K562 (cell line): ENCODE results near the gene ERICH6. TPM values are rescaled to one million over a fixed set of nuclear protein-coding genes. Genes with fewer than 3 reads are reported as not detected.

Experiments
- CC2D1A ChIP-seq: fragments of 450-650 bp; IDR thresholded peaks from 2 replicates; pipeline ENCODE4 v1.6.1; 2017; ENCODE audit warnings: mild to moderate bottlenecking
- CCAR2 ChIP-seq: fragments of 200-400 bp; formaldehyde crosslinking; IDR thresholded peaks from 2 replicates; pipeline ENCODE4 v1.6.1; 2017; ENCODE audit warnings: mild to moderate bottlenecking, low read depth, low read length
- DLX4 ChIP-seq: fragments of 250-450 bp; sonication (Bioruptor Pico); IDR thresholded peaks from 2 replicates; pipeline ENCODE4 v1.6.1; 2021; ENCODE audit warnings: mild to moderate bottlenecking
- DMBX1 ChIP-seq: fragments of 250-450 bp; sonication (Bioruptor Pico); IDR thresholded peaks from 2 replicates; pipeline ENCODE4 v1.8.0; 2022; ENCODE audit warnings: inconsistent platforms, mild to moderate bottlenecking, moderate library complexity, borderline replicate concordance
- DPF2 ChIP-seq: fragments of 450-650 bp; IDR thresholded peaks from 2 replicates; pipeline ENCODE4 v1.6.1; 2016
- KDM2B ChIP-seq: fragments of 250-450 bp; sonication (Bioruptor Pico); IDR thresholded peaks from 2 replicates; pipeline ENCODE4 v1.8.0; 2021; ENCODE audit warnings: mild to moderate bottlenecking, moderate library complexity
- MNT ChIP-seq, 2 experiments: fragments of 450-650 bp; conservative IDR thresholded peaks; 2 replicates each; pipeline ENCODE4 v1.6.1; 2017; ENCODE audit warnings: mild to moderate bottlenecking in 2 of 2, moderate library complexity in 2 of 2
- NUFIP1 ChIP-seq: fragments of 450-650 bp; IDR thresholded peaks from 2 replicates; pipeline ENCODE4 v1.6.1; 2018; ENCODE audit not compliant: partially characterized antibody
- TBP ChIP-seq: optimal IDR thresholded peaks from 2 replicates; pipeline ENCODE3; 2011; ENCODE audit warnings: low read depth, low read length, improper control_type of control experiment
- TRIM28 ChIP-seq: fragments of 450-650 bp; IDR thresholded peaks from 2 replicates; pipeline ENCODE4 v1.6.1; 2017
- TSHZ1 ChIP-seq: fragments of 250-450 bp; sonication (Bioruptor Pico); IDR thresholded peaks from 2 replicates; pipeline ENCODE4 v1.4.0; 2020; ENCODE audit warnings: mild to moderate bottlenecking, moderate library complexity
- XRCC5 ChIP-seq: fragments of 200-400 bp; formaldehyde crosslinking; IDR thresholded peaks from 2 replicates; pipeline ENCODE4 v1.6.1; 2017; ENCODE audit warnings: low read depth, mild to moderate bottlenecking, low read length
- ZBTB17 ChIP-seq: fragments of 450-650 bp; formaldehyde crosslinking; IDR thresholded peaks from 2 replicates; pipeline ENCODE4 v1.4.0; 2020; ENCODE audit warnings: mild to moderate bottlenecking
- ZNF212 ChIP-seq: fragments of 450-650 bp; formaldehyde crosslinking; IDR thresholded peaks from 2 replicates; pipeline ENCODE4 v1.4.0; 2020; ENCODE audit warnings: mild to moderate bottlenecking
- ZNF398 ChIP-seq: fragments of 250-450 bp; sonication (Bioruptor Pico); IDR thresholded peaks from 2 replicates; pipeline ENCODE4 v1.8.0; 2021; ENCODE audit warnings: moderate library complexity, mild to moderate bottlenecking, inconsistent platforms
- ZNF583 ChIP-seq: fragments of 250-450 bp; sonication (Bioruptor Pico); IDR thresholded peaks from 2 replicates; pipeline ENCODE4 v1.4.0; 2020
- ZNF76 ChIP-seq: fragments of 250-450 bp; sonication (Bioruptor Pico); IDR thresholded peaks from 2 replicates; pipeline ENCODE4 v1.4.0; 2020; ENCODE audit warnings: mild to moderate bottlenecking, moderate library complexity, borderline replicate concordance
- polyA plus RNA-seq, 8 experiments: library from polyadenylated mRNA; depleted of rRNA in 4 of 8; stranded (reverse) in 5 of 8; unstranded in 3 of 8; fragments of >200 nt; fragmentation: Nextera tagmentation in 2 of 8; fragmentation: Illumina TruSeq in 1 of 8; extraction: Ambion mirVana in 2 of 8; extraction: Trizol in 1 of 8; gene quantifications; 2 replicates each; pipeline versions ENCODE4 v1.2.1 to v1.2.3, GENCODE V29; 2011 to 2014; ENCODE audit warnings: inconsistent platforms in 1 of 8, missing spikeins in 1 of 8
- total RNA-seq, 7 experiments: library from RNA; depleted of rRNA in 6 of 7; stranded (reverse); fragments of >200 nt in 6 of 7; fragmentation: Illumina TruSeq in 2 of 7; extraction: Trizol in 2 of 7; gene quantifications; 2 replicates each; pipeline versions ENCODE4 v1.2.1 to v1.2.3, GENCODE V29; 2011 to 2021; ENCODE audit warnings: low replicate concordance in 1 of 7

The ERICH6 gene
- total and polyA plus RNA-seq, 9 of the 15 experiments (the other 6 are each of a cell fraction or from before 2014, with no cell fraction given) = not detected

GRCh38 chr3:150737874-150738679 lies 34.4 kb upstream of the ERICH6 start (continued):
- TF ChIP-seq TSHZ1 (no peak), ZNF583 (CRISPR knock-in tag) (no peak), ZBTB17 (CRISPR knock-in tag) (no peak), CC2D1A (peak; percentile 49; the same call in 1 of the 2 replicates), DPF2 (peak; percentile 97), TBP (peak; percentile 47), ZNF398 (CRISPR knock-in tag) (no peak), ZNF212 (CRISPR knock-in tag) (no peak), DMBX1 (CRISPR knock-in tag) (peak; percentile 21; the same call in 1 of the 2 replicates), KDM2B (CRISPR knock-in tag) (no peak), TRIM28 (no peak), XRCC5 (no peak), DLX4 (CRISPR knock-in tag) (no peak), MNT (conservative IDR thresholded peaks at IDR 0.05) (peak; percentile 31 to 66; a peak in 2 of 4 replicates), CCAR2 (no peak), NUFIP1 (no peak), ZNF76 (CRISPR knock-in tag) (no peak)
